ENCODE data around the gene DAB1. TPM values are rescaled to one million over a fixed set of nuclear protein-coding genes. Genes with fewer than 3 reads are reported as not detected.

DAB1 gene
- total RNA-seq, 2 experiments from 2014 or later = 0.52 to 0.61 TPM

GRCh38 chr1:57026624-57027354 lies 397.1 kb downstream of the DAB1 start:
- DNase-seq (no peak), ATAC-seq (ENCODE audit: poor library complexity) (no peak)
- Mint-ChIP-seq H3K9me3 (peaks cover 4% of the 10 kb centered on the region), H3K4me1 (ENCODE audit: low read depth) (no peaks in the 10 kb centered on the region), H3K36me3 (ENCODE audit: low read depth) (no peaks in the 10 kb centered on the region), H3K27ac (no peak overlapping the region), H3K27me3 (peaks cover 7% of the 10 kb centered on the region), H3K4me3 (no peak overlapping the region)
- POLR2A ChIA-PET = no interaction called here
- no peak overlapping the region for H3K27ac ChIP-seq (ENCODE audit: low read depth in 1 of 2, low read length in 2 of 2)
- H3K27me3 ChIP-seq (ENCODE audit: control insufficient read depth in 1 of 2, insufficient read depth in 2 of 2, low read length in 2 of 2) = no peaks in the 10 kb centered on the region
- intact Hi-C loops (cut with DNase I, micrococcal nuclease) = no loop called here
- H3K4me3 ChIP-seq (ENCODE audit: low read length) = no peak overlapping the region
- no peaks in the 10 kb centered on the region for H3K4me1 ChIP-seq (ENCODE audit: insufficient read depth, low read length)
- CTCF ChIA-PET = no interaction called here
- TF ChIP-seq CTCF (IDR thresholded peaks at IDR 0.05) = no peak
- H3K9me3 ChIP-seq (ENCODE audit: control insufficient read depth in 1 of 2, insufficient read depth in 1 of 2, low read length in 2 of 2) = no peaks in the 10 kb centered on the region
- H3K36me3 ChIP-seq (ENCODE audit: insufficient read depth, low read length) = no peaks in the 10 kb centered on the region

GRCh38 chr1:57024855-57025254 lies 399.0 kb downstream of the DAB1 start:
- H3K27me3 Mint-ChIP-seq = peaks cover 7% of the 10 kb centered on the region
- no peak for TF ChIP-seq CTCF (IDR thresholded peaks at IDR 0.05)
- no peaks in the 10 kb centered on the region for H3K4me1 ChIP-seq (ENCODE audit: insufficient read depth, low read length)
- no peak overlapping the region for H3K27ac ChIP-seq (ENCODE audit: low read depth in 1 of 2, low read length in 2 of 2)
- peaks cover 4% of the 10 kb centered on the region for H3K9me3 Mint-ChIP-seq
- H3K27ac Mint-ChIP-seq = no peak overlapping the region
- intact Hi-C loops (cut with DNase I, micrococcal nuclease) = no loop called here
- CTCF ChIA-PET = no interaction called here
- no peak overlapping the region for H3K4me3 ChIP-seq (ENCODE audit: low read length)
- no peak overlapping the region for H3K4me3 Mint-ChIP-seq
- POLR2A ChIA-PET = no interaction called here
- H3K27me3 ChIP-seq (ENCODE audit: control insufficient read depth in 1 of 2, insufficient read depth in 2 of 2, low read length in 2 of 2) = no peaks in the 10 kb centered on the region
- ATAC-seq (ENCODE audit: poor library complexity) (no peak), DNase-seq (no peak)
- no peaks in the 10 kb centered on the region for H3K9me3 ChIP-seq (ENCODE audit: control insufficient read depth in 1 of 2, insufficient read depth in 1 of 2, low read length in 2 of 2)
- H3K4me1 Mint-ChIP-seq (ENCODE audit: low read depth) = no peaks in the 10 kb centered on the region
- H3K36me3 ChIP-seq (ENCODE audit: insufficient read depth, low read length) = no peaks in the 10 kb centered on the region
- H3K36me3 Mint-ChIP-seq (ENCODE audit: low read depth) = no peaks in the 10 kb centered on the region

GRCh38 chr1:57024428-57024827 lies 399.4 kb downstream of the DAB1 start:
- Mint-ChIP-seq H3K9me3 (peaks cover 4% of the 10 kb centered on the region), H3K4me1 (ENCODE audit: low read depth) (no peaks in the 10 kb centered on the region), H3K36me3 (ENCODE audit: low read depth) (no peaks in the 10 kb centered on the region), H3K27ac (no peak overlapping the region), H3K4me3 (no peak overlapping the region), H3K27me3 (peaks cover 7% of the 10 kb centered on the region)
- ATAC-seq (ENCODE audit: poor library complexity) = no peak
- ChIA-PET POLR2A (no interaction called here), CTCF (no interaction called here)
- intact Hi-C loops (cut with DNase I, micrococcal nuclease) = no loop called here
- H3K27me3 ChIP-seq (ENCODE audit: control insufficient read depth in 1 of 2, insufficient read depth in 2 of 2, low read length in 2 of 2) = no peaks in the 10 kb centered on the region
- no peak for DNase-seq
- no peak overlapping the region for H3K27ac ChIP-seq (ENCODE audit: low read depth in 1 of 2, low read length in 2 of 2)
- H3K4me1 ChIP-seq (ENCODE audit: insufficient read depth, low read length) = no peaks in the 10 kb centered on the region
- H3K4me3 ChIP-seq (ENCODE audit: low read length) = no peak overlapping the region
- TF ChIP-seq CTCF (IDR thresholded peaks at IDR 0.05) = no peak
- H3K9me3 ChIP-seq (ENCODE audit: control insufficient read depth in 1 of 2, insufficient read depth in 1 of 2, low read length in 2 of 2) = no peaks in the 10 kb centered on the region
- H3K36me3 ChIP-seq (ENCODE audit: insufficient read depth, low read length) = no peaks in the 10 kb centered on the region

Data from CD4-positive, alpha-beta T cell (primary cell).